Measurements from ENCODE around the gene SMYD4.
A peak's percentile ranks its signal among the peaks of the same experiment; 100 is the strongest.
"Not testable (repeated sequence)": the region's sequence is repeated elsewhere in the genome, so short reads cannot be mapped to it uniquely, and the experiment has no call there.

SMYD4 gene, protein sequence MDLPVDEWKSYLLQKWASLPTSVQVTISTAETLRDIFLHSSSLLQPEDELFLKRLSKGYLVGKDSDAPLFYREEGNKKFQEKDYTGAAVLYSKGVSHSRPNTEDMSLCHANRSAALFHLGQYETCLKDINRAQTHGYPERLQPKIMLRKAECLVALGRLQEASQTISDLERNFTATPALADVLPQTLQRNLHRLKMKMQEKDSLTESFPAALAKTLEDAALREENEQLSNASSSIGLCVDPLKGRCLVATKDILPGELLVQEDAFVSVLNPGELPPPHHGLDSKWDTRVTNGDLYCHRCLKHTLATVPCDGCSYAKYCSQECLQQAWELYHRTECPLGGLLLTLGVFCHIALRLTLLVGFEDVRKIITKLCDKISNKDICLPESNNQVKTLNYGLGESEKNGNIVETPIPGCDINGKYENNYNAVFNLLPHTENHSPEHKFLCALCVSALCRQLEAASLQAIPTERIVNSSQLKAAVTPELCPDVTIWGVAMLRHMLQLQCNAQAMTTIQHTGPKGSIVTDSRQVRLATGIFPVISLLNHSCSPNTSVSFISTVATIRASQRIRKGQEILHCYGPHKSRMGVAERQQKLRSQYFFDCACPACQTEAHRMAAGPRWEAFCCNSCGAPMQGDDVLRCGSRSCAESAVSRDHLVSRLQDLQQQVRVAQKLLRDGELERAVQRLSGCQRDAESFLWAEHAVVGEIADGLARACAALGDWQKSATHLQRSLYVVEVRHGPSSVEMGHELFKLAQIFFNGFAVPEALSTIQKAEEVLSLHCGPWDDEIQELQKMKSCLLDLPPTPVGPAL

DNA sequence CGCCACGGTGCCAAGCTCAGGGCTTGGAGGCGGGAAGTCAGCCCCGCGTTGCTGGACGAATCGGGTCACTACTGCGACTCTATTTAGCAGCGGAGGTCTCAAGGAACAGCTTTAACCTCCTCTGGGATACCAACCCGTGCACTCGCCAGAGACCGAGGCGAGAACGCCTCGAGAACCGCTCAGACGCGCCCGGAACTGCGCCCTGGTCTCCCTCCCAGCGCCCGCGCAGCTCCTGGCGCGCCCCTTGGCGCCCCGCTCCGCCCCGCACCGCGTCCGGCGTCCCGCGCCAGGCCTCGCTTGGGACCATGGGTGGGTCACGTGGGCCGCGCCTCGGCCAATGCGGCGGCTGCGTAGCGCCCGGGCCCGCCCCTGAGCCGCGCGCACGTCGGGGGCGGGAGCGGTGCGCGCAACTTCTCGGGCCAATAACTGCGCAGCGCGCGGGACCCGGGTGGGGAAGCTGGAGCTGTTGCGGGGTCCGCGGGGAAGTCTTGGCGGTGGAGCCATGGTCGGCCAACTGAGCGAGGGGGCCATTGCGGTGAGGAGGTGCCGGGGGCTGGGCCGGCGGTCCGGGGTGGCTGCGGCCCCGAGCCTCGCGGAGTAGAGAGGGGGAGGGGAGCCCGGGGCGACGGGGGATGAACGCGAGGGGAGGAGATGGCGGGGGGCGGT, at the start of gene SMYD4, which contains the start of gene RPA1:
Gene SMYD4 (minus strand): TSS at position 311 of the 666 bp plus-strand sequence. CDS start 1,908 bp downstream, outside the sequence.
Gene RPA1 (plus strand): TSS at position 414 of the 666 bp plus-strand sequence. CDS start 89 bp downstream, at position 503.
- DNase-seq (ENCODE audit: low read depth) = peak; percentile 39

DNA sequence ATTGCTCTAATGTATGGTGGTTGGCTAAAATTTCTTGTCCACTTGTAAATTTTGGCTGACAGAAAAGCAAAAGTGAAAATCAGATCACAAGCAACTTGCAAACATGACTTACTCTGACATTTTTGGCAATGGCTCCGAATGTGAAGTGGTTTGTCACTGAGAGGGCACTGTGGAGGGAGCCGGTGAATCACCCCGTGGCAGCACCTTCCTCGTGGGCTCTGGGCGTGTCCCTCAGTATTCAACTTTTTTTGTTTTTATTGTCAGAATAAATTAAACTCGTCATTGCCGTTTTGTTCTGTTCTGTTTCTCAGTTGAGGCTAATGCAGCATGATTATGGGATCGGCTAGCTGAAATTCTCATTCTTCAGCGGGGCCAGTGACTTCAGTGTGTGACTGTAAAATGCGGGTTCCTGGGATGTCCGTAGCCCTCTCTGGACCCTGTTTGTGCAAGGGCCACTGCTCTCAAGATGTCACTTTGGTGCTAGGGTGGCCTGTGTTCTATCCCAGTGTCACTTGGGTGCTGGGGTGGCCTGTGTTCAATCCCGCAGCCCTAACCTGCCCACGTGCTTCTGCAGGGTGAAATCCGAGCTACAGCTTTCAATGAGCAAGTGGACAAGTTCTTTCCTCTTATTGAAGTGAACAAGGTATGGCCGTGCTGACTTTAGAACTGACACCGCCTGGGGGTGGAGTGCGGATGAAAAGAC, 48.9 kb upstream of the SMYD4 start:
- no peak for DNase-seq (ENCODE audit: low read depth)

DNA sequence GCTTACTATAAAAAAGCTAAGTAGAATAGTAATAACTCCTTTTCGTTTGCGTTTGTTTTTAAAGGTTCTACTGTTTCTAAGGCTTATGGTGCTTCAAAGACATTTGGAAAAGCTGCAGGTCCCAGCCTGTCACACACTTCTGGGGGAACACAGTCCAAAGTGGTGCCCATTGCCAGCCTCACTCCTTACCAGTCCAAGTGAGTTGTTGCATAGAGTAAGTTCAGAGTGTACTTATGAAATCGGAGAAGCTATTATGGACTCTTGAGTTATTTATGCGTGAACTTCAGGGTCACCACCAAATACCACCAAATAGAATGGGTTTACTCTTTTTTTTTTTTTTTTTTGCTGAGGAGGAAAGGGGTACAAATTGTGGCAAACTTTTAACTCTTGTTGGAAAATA, 45.9 kb upstream of the SMYD4 start:
- no peak for DNase-seq (ENCODE audit: low read depth)

DNA sequence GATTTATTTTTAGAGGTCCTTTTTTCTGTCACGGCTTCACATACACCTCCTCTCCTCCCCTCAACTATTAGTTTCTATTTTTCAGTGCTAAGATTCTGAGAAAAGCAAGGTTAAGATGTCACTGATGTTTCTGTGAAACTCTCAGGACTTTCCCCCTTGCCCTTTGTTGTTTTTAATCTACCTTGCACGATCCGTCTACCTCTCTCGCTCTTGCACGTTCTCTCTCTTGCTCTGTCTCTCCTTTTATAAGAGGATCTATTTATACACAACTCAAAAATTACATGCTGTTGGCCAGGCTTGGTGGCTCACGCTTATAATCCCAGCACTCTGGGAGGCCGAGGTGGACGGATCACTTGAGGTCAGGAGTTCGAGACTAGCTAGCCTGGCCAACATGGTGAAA, 43.7 kb upstream of the SMYD4 start:
- no peak for DNase-seq (ENCODE audit: low read depth)

DNA sequence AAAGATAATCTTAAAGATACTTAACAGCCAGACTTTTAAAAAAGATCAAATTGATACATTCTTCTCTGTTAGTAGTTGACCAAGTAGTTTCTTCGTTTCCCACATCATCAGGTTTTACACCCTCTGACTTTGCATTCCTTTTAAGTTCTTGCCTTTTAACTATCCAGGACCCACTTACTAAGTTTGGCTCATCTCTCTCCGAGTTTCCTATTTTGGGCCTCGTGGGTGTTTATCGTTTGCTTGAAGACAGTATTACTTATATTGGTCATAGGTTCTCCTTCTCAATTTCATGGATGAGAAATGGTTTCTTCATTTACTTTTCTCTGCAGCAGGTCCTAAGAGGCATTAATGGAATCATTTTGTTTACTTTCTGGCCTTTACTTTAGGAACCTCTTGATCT, 43.3 kb upstream of the SMYD4 start:
- no peak for DNase-seq (ENCODE audit: low read depth)

DNA sequence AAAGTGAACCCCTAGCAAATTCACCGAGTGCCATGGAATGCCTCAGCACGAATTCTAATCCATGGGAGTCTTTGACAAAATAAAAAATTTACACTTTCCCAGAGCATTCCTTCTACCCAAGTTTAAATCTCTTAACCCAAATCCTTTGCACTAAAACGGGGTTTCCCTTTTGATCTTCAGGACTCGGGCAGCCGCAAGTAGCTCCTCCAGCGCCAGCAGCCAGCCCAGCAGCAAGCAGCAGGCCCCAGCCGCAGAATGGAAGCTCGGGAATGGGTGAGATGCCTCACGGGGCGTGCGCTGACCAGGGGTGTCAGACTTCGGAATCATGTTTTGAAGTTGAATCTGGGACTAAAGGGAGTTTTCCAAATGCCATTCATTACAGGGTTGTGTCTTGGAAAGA, 42.6 kb upstream of the SMYD4 start:
- no peak for DNase-seq (ENCODE audit: low read depth)

DNA sequence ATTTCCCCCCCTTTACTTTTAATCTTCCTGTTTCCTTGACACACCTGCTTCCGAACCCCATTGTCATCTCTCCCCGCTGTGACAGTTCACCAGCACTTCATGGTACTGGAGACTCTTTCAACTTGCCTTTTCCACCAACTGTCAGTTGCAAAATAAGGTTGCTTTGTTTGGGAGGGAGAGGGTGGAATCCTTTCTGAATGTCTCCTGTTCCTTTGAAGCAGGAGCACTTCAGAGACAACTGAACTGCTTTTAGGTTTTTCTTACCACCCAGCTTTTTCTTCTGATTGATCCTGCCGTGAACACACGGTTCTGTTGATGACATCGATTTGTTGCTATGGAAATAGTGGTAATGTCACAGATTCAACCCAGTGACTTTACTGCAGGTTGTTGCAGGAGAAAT, 42.1 kb upstream of the SMYD4 start:
- no peak for DNase-seq (ENCODE audit: low read depth)

DNA sequence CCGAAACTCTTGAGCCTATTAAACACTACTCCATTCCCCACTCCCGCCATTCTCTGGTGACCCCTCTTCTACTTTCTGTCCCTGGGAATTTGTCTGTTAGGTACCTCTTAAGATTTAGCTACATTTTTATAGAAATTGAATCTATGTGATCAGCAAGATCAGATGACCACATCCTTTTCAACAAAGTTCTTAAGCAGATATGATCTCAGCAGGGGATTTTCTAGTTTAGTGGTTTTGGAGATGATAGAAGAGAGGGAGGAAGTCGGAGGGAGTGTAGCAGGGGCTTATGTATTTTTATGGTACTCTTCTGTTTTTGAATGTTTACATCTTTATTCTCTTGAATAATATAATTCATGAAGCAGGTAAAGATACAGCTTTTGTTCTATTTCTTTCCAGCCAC, 40.9 kb upstream of the SMYD4 start:
- DNase-seq (ENCODE audit: low read depth) = no peak

DNA sequence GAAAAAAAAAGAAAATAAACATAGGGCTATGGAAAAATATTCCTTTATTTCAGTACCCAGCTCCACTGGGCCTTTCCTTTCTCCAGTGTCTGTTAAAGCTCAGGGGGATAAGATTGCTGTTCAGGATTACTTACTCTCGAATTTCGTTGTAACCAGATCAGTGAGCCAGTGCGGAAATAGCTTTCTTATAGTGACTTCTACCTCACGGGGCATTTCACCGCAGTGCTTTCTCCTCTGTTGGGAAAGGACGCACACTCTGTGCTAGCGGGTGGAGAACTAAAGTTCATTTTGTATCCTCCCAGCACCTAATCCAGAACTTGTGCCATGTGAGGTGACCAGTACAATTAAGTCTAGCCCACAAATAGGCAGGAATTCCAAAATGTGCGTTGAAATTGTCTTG, 38.4 kb upstream of the SMYD4 start:
- DNase-seq (ENCODE audit: low read depth) = no peak

DNA sequence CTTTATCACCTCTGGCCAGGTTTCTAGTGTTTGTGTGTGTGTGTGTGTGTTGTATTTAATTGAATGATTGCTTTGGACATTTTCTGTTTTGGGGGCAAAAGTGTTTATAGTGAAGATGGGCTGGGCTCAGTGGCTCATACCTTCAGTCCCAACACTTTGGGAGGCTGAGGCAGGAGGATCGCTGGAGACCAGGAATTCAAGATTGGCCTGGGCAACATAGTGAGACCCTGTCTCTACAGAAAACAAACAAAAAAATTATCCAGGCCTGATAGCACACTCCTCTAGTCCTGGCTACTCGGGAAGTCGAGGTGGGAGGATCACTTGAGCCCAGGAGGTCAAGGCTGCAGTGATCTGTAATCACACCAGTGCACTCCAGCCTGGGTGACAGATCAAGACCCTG, 37.6 kb upstream of the SMYD4 start:
- DNase-seq (ENCODE audit: low read depth) = no peak

DNA sequence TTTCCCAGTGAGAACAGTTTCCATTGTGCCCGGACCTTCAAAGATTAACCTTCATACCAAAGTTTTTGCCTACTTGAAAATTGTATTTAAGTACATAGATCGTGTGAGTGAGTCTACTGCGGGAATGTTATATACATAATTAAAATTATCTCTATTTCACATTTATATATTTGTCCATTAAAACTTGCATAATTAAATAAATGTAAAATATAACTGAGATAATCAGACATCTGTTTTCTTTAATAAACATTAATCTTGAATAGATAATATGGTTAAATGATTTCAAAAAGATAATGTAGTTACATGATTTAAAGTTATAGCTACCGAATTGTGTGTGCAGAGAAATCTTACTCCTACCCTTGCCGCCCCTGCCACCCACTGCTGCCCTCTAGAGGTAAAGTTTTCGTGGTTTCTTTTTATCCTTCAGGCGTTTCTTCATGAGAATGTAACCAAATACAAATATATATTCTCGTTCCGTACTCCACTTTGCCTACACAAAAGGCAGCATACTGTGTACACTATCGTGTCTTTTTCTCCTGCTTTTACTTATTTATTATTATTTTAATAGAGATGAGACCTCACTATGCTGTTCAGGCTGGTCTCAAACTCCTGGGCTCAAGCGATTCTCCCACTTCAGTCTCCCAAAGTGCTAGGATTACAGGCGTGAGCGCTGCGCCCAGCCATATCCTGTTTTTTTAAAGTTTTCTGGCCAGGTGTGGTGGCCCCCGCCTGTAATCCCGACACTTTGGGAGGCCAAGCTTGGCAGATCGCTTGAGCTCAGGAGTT, 35.7 kb upstream of the SMYD4 start:
- no peak for DNase-seq (ENCODE audit: low read depth)

DNA sequence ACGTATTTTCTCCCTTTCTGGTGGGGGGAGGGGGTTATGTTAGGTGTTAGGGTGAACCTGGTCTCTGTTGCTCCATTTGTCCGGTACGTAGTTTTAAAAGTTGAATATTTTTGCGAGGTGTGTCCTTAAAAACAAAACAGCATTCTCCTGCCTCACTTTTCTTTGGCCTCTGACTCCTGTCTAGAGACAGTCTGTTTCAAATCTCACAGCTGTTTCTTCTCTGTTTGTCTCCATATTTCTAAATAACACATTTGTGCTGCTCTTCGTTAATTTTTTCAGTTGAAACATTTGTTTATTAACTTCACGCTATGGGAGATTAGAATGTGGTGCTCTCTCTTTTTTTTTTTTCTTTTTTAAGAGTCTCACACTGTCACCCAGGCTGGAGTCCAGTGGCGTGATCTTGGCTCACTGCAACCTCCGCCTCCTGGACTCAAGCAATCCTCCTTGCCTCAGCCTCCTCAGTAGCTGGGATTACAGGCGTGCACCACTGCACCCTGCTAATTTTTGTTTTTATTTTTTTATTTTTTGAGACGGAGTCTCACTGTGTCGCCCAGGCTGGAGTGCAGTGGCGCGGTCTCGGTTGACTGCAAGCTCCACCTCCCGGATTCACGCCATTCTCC, 31.8 kb upstream of the SMYD4 start:
- no peak for DNase-seq (ENCODE audit: low read depth)

DNA sequence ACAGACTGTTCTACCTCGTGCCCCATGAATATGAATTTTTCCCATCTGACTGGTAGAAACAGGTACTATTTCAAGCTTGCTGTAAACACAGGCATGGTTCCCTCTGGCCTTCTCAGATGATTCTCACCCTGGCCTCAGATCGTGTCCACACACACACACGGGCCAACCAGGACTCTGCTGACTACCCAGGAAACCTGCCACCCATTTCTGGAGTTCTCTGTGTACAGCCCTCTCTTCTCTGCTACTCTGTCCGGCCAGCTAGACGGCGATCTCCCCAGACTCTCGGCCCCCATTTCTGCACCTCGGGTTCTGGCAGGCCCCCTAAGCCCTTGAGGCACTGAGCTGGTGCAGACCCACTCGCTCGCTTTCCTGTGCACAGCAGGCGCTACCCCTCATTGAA, 31.3 kb upstream of the SMYD4 start:
- DNase-seq (ENCODE audit: low read depth) = no peak

DNA sequence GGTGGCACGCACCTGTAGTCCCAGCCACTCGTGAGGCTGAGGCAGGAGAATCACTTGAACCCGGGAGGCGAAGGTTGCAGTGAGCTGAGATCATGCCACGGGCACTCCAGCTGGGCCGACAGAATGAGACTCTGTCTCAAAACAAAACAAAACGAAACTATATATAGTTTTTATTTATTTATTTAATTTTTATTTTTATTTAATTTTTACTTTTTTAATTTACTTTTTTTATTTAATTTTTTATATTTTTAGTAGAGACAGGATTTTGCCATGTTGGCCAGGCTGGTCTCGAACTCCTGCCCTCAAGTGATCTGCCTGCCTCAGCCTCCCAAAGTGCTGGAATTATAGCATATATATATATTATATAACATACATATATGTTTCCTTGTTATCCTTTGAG, 26.8 kb upstream of the SMYD4 start:
- not testable (repeated sequence) for DNase-seq (ENCODE audit: low read depth)

DNA sequence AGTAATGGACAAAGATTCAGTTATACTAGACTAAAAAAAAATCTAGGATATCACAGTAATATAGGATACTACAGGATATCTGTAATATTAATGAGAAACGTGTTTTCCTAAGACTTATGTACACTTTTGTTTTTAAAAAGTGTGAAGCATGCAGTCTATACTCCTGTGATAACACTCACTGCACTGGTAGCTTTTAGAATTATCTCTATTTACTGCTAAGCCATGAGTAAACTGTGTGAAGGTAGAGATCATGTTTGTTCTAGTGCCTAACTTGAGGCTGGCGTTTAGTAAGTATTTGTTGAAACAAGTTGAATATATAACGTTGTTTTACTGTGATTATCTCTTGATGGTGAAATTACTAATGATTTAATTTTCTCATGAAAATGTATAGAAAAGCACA, 24.0 kb upstream of the SMYD4 start:
- no peak for DNase-seq (ENCODE audit: low read depth)

DNA sequence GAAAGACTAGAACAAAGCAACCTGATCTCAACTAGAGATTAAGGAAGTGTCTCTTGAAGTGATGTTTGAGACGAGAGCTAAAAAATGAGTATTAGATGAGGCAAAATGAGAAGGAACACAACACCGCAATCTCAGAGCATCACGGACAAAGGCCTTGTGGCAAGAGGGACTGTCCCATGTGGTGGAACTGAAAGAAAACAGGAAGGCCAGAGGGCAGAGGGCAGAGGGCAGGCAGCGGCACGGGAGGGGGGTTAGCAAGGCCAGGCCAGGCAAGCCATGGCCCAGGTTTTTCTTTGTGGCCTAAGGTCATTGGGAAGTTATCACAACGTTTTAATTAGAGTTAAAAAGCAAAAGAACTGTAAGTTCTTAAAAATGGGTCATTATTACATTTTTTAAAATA, 22.6 kb upstream of the SMYD4 start:
- DNase-seq (ENCODE audit: low read depth) = no peak

DNA sequence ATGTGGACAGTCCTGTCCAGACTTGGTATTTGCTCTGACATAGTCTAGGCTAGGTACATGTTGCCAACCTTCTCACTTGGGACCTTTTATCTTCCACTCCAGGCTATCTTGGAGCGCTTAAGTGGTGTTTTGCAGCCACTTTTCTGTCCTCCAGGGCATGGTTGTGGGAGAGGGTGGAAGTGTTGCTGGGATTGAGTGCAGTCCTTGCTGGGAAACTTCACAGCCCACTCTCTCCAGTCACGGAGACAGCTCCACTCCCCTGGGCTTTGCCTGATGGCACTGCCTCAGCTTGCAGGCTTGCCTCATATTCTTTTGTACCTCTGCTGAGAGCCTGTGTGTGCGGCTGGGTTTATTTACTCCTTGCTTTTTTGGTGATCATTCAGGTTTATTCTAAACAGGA, 17.5 kb upstream of the SMYD4 start:
- no peak for DNase-seq (ENCODE audit: low read depth)

DNA sequence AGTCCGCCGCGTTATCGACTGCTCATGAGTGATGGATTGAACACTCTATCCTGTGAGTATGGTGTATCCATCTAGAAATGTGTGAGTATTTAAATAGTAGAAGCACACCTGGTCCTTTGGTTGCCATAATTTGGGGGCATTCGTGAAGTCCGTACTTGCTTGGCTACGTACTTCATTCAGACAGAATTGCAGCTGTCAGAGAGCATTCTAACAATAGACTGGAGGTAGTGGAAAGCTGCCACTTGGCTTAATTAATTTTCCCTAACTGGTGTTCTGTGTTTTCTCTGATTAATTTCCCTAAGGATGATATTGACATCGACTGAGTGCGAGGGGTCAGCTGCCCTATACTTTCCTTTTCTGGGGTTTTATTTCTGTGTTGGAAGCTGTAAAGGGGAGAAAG, 14.2 kb upstream of the SMYD4 start:
- DNase-seq (ENCODE audit: low read depth) = no peak

DNA sequence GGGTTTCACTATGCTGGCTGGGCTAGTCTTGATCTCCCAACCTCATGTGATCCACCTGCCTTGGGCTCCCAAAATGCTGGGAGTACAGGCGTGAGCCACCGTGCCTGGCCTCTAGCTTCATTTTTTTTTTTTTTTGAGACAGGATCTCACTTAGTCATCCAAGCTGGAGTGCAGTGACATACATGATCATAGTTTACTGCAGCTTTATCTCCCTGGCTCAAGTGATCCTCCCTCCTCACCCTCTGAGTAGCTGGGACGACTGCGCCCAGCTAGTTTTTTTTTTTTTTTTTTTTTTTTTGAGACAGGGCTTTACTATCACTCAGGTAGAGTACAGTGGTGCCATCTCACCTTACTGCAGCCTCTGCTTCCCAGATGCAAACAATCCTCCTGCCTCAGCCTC, 9.8 kb upstream of the SMYD4 start:
- no peak for DNase-seq (ENCODE audit: low read depth)

DNA sequence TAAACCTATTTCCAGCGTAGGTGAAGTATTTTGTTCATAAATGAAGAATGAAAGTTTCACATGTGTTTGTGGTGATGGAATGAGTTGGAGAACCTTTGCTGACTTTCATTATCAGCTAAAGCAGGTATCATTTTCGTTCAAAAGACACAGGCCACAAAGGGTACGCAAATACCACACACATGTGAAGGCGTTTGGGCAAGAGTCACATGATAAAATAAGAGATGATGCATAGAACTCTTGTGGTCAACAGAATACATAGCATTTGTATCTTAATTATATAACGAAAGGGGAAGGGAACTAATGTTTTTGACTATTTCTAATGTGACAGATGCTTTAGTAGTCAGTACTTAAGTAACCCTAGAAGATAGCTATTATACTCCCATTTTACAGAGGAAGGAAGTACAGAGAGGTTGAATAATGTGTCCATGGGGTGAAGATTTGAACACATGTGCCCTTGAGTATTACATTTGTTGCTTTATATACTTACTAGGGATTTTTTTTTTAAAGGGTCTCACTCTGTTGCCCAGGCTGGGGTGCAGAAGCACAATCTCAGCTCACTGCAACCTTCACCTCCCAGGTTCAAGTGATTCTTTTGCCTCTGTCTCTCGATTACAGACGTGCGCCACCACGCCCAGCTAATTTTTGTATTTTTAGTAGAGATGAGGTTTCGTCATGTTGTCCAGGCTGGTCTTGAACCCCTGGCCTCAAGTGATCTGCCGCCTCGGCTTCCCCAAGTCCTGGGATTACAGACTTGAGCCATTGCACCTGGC, 4.9 kb upstream of the SMYD4 start:
- no peak for DNase-seq (ENCODE audit: low read depth)

Data from CMK (cell line).